ENCODE results near the gene ADAMTS12. TPM values are rescaled to one million over a fixed set of nuclear protein-coding genes. Genes with fewer than 3 reads are reported as not detected.

The ADAMTS12 gene
- total RNA-seq, 3 donors from 2014 or later, result 0.69 to 2.9 (median 0.72) TPM

- ATAC-seq, result no peak
- intact Hi-C loops (cut with DNase I, micrococcal nuclease), result no loop called here
- TF ChIP-seq CTCF (IDR thresholded peaks at IDR 0.05), result no peak
- no peaks in the 10 kb centered on the region for H3K9me3 ChIP-seq
- H3K4me3 ChIP-seq, result no peak overlapping the region
- H3K36me3 ChIP-seq (ENCODE audit: low read depth), result no peaks in the 10 kb centered on the region
- DNase-seq, result no peak
- H3K4me1 ChIP-seq (ENCODE audit: low read depth), result no peaks in the 10 kb centered on the region
Observed at GRCh38 chr5:33641744-33642505, 249.9 kb downstream of the ADAMTS12 start.

GRCh38 chr5:33639474-33639873 lies 252.3 kb downstream of the ADAMTS12 start:
- Histone ChIP-seq H3K9me3 (no peaks in the 10 kb centered on the region), H3K36me3 (ENCODE audit: low read depth) (no peaks in the 10 kb centered on the region), H3K4me3 (no peak overlapping the region), H3K4me1 (ENCODE audit: low read depth) (no peaks in the 10 kb centered on the region)
- TF ChIP-seq CTCF (IDR thresholded peaks at IDR 0.05), result no peak
- ATAC-seq, result no peak
- no peak for DNase-seq
- intact Hi-C loops (cut with DNase I, micrococcal nuclease), result no loop called here

- TF ChIP-seq CTCF (IDR thresholded peaks at IDR 0.05), result no peak
- Histone ChIP-seq H3K4me3 (no peak overlapping the region), H3K36me3 (ENCODE audit: low read depth) (no peaks in the 10 kb centered on the region), H3K4me1 (ENCODE audit: low read depth) (no peaks in the 10 kb centered on the region), H3K9me3 (no peaks in the 10 kb centered on the region)
- ATAC-seq (no peak), DNase-seq (no peak)
- intact Hi-C loops (cut with DNase I, micrococcal nuclease), result no loop called here
Observed at GRCh38 chr5:33637011-33637410, 254.8 kb downstream of the ADAMTS12 start.

- no peaks in the 10 kb centered on the region for H3K36me3 ChIP-seq (ENCODE audit: low read depth)
- no peak for TF ChIP-seq CTCF (IDR thresholded peaks at IDR 0.05)
- intact Hi-C loops (cut with DNase I, micrococcal nuclease), result no loop called here
- no peaks in the 10 kb centered on the region for H3K4me1 ChIP-seq (ENCODE audit: low read depth)
- no peak for ATAC-seq
- DNase-seq, result no peak
- H3K9me3 ChIP-seq, result no peaks in the 10 kb centered on the region
- no peak overlapping the region for H3K4me3 ChIP-seq
Observed at GRCh38 chr5:33635582-33635981, 256.2 kb downstream of the ADAMTS12 start.

GRCh38 chr5:33633699-33634098 lies 258.1 kb downstream of the ADAMTS12 start:
- intact Hi-C loops (cut with DNase I, micrococcal nuclease), result no loop called here
- H3K9me3 ChIP-seq, result no peaks in the 10 kb centered on the region
- ATAC-seq, result no peak
- TF ChIP-seq CTCF (IDR thresholded peaks at IDR 0.05), result no peak
- no peaks in the 10 kb centered on the region for H3K36me3 ChIP-seq (ENCODE audit: low read depth)
- no peaks in the 10 kb centered on the region for H3K4me1 ChIP-seq (ENCODE audit: low read depth)
- H3K4me3 ChIP-seq, result no peak overlapping the region
- DNase-seq, result no peak
